A673 (cell line): ENCODE measurements around the gene NIBAN1. TPM values are rescaled to one million over a fixed set of nuclear protein-coding genes. Genes with fewer than 3 reads are reported as not detected.

Experiments
- BruUV-seq: library from RNA; stranded (reverse); fragments of 400-500 nt; replicated peaks from 2 replicates; lab custom pipeline; 2021; lab: Mats Ljungman, UMichigan
- CTCF ChIA-PET: fragments of 300-600 bp; sonication (Branson Sonifier 250); formaldehyde crosslinking; loops from one replicate; lab custom pipeline; 2022; ENCODE audit warnings: antibody characterized with exemption; lab: Charles Lee
- POLR2A ChIA-PET: fragments of 300-600 bp; sonication (Branson Sonifier 250); formaldehyde crosslinking; loops from one replicate; lab custom pipeline; 2022; ENCODE audit warnings: antibody characterized with exemption; ENCODE audit not compliant: low non-redundant PET; lab: Charles Lee
- DNase-seq: peaks from one replicate; pipeline ENCODE4 v3.0.0-alpha.2; 2015; ENCODE audit warnings: low spot score
- H3K27ac ChIP-seq: fragments of 200-600 bp; sonication (generic); 2 replicates; pipeline ENCODE4 v1.5.1; 2016; ENCODE audit warnings: mixed run types, low read depth, mild to moderate bottlenecking, mixed read lengths, antibody characterized with exemption, low read length; ENCODE audit not compliant: poor library complexity, severe bottlenecking
- H3K27me3 ChIP-seq: fragments of 200-600 bp; sonication (generic); replicated peaks from 2 replicates; pipeline ENCODE4 v1.6.1; 2017; ENCODE audit warnings: mixed run types, low read depth, mild to moderate bottlenecking, mixed read lengths, antibody characterized with exemption, low read length; ENCODE audit not compliant: insufficient read depth, poor library complexity
- H3K36me3 ChIP-seq: fragments of 200-600 bp; sonication (generic); 2 replicates; pipeline ENCODE4 v1.6.1; 2016; ENCODE audit warnings: mixed run types, mild to moderate bottlenecking, mixed read lengths, antibody characterized with exemption, low read length; ENCODE audit not compliant: insufficient read depth, poor library complexity, severe bottlenecking
- H3K4me1 ChIP-seq: fragments of 200-600 bp; sonication (generic); 2 replicates; pipeline ENCODE4 v1.6.1; 2017; ENCODE audit warnings: mixed run types, mild to moderate bottlenecking, mixed read lengths, antibody characterized with exemption, low read length; ENCODE audit not compliant: insufficient read depth, poor library complexity, severe bottlenecking
- H3K4me3 ChIP-seq: fragments of 200-600 bp; sonication (generic); 2 replicates; pipeline ENCODE4 v1.5.1; 2016; ENCODE audit warnings: low read depth, mixed run types, mild to moderate bottlenecking, mixed read lengths, low read length; ENCODE audit not compliant: poor library complexity, severe bottlenecking
- H3K9me3 ChIP-seq: fragments of 200-600 bp; sonication (generic); 2 replicates; pipeline ENCODE4 v1.6.1; 2016; ENCODE audit warnings: mixed run types, low read depth, mild to moderate bottlenecking, mixed read lengths, antibody characterized with exemption, low read length; ENCODE audit not compliant: poor library complexity, severe bottlenecking
- CTCF ChIP-seq: fragments of 300-800, 200-600 bp; sonication (generic); conservative IDR thresholded peaks from 2 replicates; pipeline ENCODE4 v1.5.1; 2017; ENCODE audit warnings: low read depth, mild to moderate bottlenecking, antibody characterized with exemption, low read length, moderate library complexity, mixed read lengths
- EZH2 ChIP-seq: fragments of 200-600 bp; sonication (generic); IDR thresholded peaks from 2 replicates; pipeline ENCODE4 v1.6.1; 2017; ENCODE audit warnings: borderline replicate concordance, low read depth, mild to moderate bottlenecking, mixed read lengths, antibody characterized with exemption, low read length; ENCODE audit not compliant: poor library complexity, severe bottlenecking
- intact Hi-C: fragments of 100-400 bp; cut with micrococcal nuclease; formaldehyde crosslinking; loops from one replicate; pipeline ENCODE4 v1.10.0; 2022; ENCODE audit not compliant: unreplicated experiment
- total RNA-seq: library from RNA; stranded (reverse); gene quantifications from 2 replicates; pipeline ENCODE4 v1.2.3, GENCODE V29; 2021

Gene NIBAN1
- total RNA-seq, 1 experiment from 2014 or later: 52.9 TPM

- POLR2A ChIA-PET: no interaction called here
- no peak overlapping the region for H3K4me3 ChIP-seq
- BruUV-seq: no TSS peak
- CTCF ChIA-PET: interaction anchor here (0.6 to 1.6 kb wide), 2 partner anchors 52 to 177 kb away, joined by 3 to 15 read pairs; no protein-coding TSS in a partner anchor
- TF ChIP-seq EZH2 (no peak), CTCF (peak; percentile 93)
- H3K4me1 ChIP-seq: no peaks in the 10 kb centered on the region
- H3K27ac ChIP-seq: no peak overlapping the region
- H3K36me3 ChIP-seq: no peaks in the 10 kb centered on the region
- H3K9me3 ChIP-seq: no peaks in the 10 kb centered on the region
- H3K27me3 ChIP-seq: no peaks in the 10 kb centered on the region
- peak; percentile 83 for DNase-seq
- intact Hi-C loops: loop anchor here (1.0 to 10.0 kb wide), 2 partner anchors 177 to 703 kb away; no protein-coding TSS in a partner anchor
These were observed 8.0 kb upstream of the NIBAN1 start for GRCh38 chr1:184982002-184982954.

- Histone ChIP-seq H3K36me3 (no peaks in the 10 kb centered on the region), H3K27ac (no peak overlapping the region), H3K9me3 (no peaks in the 10 kb centered on the region), H3K4me1 (no peaks in the 10 kb centered on the region), H3K4me3 (no peak overlapping the region), H3K27me3 (no peaks in the 10 kb centered on the region)
- no peak for DNase-seq
- POLR2A ChIA-PET: no interaction called here
- CTCF ChIA-PET: no interaction called here
- TF ChIP-seq CTCF (no peak), EZH2 (no peak)
- no TSS peak for BruUV-seq
- intact Hi-C loops: loop anchor here (10.0 kb wide), 1 partner anchor 704 kb away; no protein-coding TSS in a partner anchor
These were observed 6.4 kb upstream of the NIBAN1 start for GRCh38 chr1:184980726-184981125.

- no peaks in the 10 kb centered on the region for H3K9me3 ChIP-seq
- no peak overlapping the region for H3K4me3 ChIP-seq
- H3K27ac ChIP-seq: no peak overlapping the region
- ChIA-PET CTCF (interaction anchor here (0.6 kb wide), 1 partner anchor 107 kb away, joined by 4 read pairs; no protein-coding TSS in a partner anchor), POLR2A (interaction anchor here (0.6 to 0.7 kb wide), 2 partner anchors 17 to 86 kb away, joined by 3 to 4 read pairs; no protein-coding TSS in a partner anchor)
- BruUV-seq: no TSS peak
- no peaks in the 10 kb centered on the region for H3K36me3 ChIP-seq
- DNase-seq: no peak
- peaks cover 22% of the 10 kb centered on the region for H3K4me1 ChIP-seq
- no peak for TF ChIP-seq EZH2
- no peak for TF ChIP-seq CTCF
- no peaks in the 10 kb centered on the region for H3K27me3 ChIP-seq
- intact Hi-C loops: no loop called here
These were observed 1.0 kb upstream of the NIBAN1 start for GRCh38 chr1:184975208-184975870.
